ENCODE data around the gene SLC12A5. TPM values are rescaled to one million over a fixed set of nuclear protein-coding genes. Genes with fewer than 3 reads are reported as not detected.

SLC12A5 gene
- total RNA-seq, 1 donor from 2014 or later: 2.1 TPM

DNA sequence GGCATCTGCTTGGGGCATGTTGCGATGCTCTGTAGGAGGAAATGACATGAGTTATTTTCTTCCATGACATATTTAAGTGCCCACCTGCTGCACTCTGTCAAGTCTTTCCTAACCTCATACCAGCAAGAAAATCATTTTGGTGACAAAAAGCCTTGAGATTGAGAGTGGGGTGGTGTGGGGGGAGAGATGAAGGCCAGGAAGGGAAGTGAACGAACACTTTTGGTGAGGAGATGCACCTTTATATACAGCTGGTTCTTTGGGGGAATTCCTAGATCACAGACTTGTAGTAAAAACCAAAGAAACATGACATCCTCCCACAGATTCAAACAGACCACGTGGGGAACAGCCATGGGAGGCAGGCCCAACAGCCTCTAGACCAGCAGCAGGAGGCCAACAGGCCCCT, 34.6 kb downstream of the SLC12A5 start:
- no peak for TF ChIP-seq CTCF (IDR thresholded peaks at IDR 0.05)
- peaks cover 16% of the 10 kb centered on the region for H3K4me1 Mint-ChIP-seq (ENCODE audit: low read depth)
- no peak overlapping the region for H3K27ac Mint-ChIP-seq (ENCODE audit: unreplicated experiment)
- H3K27me3 Mint-ChIP-seq (ENCODE audit: low read depth): no peaks in the 10 kb centered on the region
- H3K4me3 Mint-ChIP-seq (ENCODE audit: unreplicated experiment): no peak overlapping the region
- peaks cover 66% of the 10 kb centered on the region for H3K36me3 Mint-ChIP-seq (ENCODE audit: low read depth)
- no peak for DNase-seq (ENCODE audit: low spot score)
- no peaks in the 10 kb centered on the region for H3K9me3 Mint-ChIP-seq (ENCODE audit: low read depth)

DNA sequence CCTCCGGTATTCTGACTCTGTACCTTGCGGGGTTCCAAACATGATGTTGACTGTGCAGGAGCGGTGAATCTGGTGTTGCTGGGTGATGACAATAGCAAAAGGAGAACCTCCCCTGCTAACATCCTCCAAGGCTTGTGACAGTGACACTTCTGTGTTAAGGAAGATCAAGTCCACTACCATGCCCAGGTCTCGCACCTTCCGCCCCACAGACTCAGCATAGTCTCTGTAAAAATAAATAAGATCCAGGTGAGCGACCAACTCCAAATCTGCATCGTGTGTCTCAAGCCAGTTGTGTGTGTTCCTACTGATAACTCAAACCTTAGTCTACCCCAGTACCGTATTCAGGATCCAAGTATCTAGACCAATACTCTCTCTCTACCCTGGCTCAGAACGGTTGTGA, 36.0 kb downstream of the SLC12A5 start:
- H3K27ac Mint-ChIP-seq (ENCODE audit: unreplicated experiment): no peak overlapping the region
- TF ChIP-seq CTCF (IDR thresholded peaks at IDR 0.05): no peak
- DNase-seq (ENCODE audit: low spot score): no peak
- H3K9me3 Mint-ChIP-seq (ENCODE audit: low read depth): no peaks in the 10 kb centered on the region
- no peaks in the 10 kb centered on the region for H3K27me3 Mint-ChIP-seq (ENCODE audit: low read depth)
- H3K36me3 Mint-ChIP-seq (ENCODE audit: low read depth): peaks cover 73% of the 10 kb centered on the region
- H3K4me3 Mint-ChIP-seq (ENCODE audit: unreplicated experiment): no peak overlapping the region
- H3K4me1 Mint-ChIP-seq (ENCODE audit: low read depth): peaks cover 11% of the 10 kb centered on the region

GRCh38 chr20:46065691-46066090, 36.7 kb downstream of the SLC12A5 start:
- H3K4me1 Mint-ChIP-seq (ENCODE audit: low read depth): peaks cover 8% of the 10 kb centered on the region
- H3K36me3 Mint-ChIP-seq (ENCODE audit: low read depth): peaks cover 66% of the 10 kb centered on the region
- no peaks in the 10 kb centered on the region for H3K27me3 Mint-ChIP-seq (ENCODE audit: low read depth)
- no peak for TF ChIP-seq CTCF (IDR thresholded peaks at IDR 0.05)
- DNase-seq (ENCODE audit: low spot score): no peak
- no peak overlapping the region for H3K4me3 Mint-ChIP-seq (ENCODE audit: unreplicated experiment)
- no peaks in the 10 kb centered on the region for H3K9me3 Mint-ChIP-seq (ENCODE audit: low read depth)
- no peak overlapping the region for H3K27ac Mint-ChIP-seq (ENCODE audit: unreplicated experiment)

DNA sequence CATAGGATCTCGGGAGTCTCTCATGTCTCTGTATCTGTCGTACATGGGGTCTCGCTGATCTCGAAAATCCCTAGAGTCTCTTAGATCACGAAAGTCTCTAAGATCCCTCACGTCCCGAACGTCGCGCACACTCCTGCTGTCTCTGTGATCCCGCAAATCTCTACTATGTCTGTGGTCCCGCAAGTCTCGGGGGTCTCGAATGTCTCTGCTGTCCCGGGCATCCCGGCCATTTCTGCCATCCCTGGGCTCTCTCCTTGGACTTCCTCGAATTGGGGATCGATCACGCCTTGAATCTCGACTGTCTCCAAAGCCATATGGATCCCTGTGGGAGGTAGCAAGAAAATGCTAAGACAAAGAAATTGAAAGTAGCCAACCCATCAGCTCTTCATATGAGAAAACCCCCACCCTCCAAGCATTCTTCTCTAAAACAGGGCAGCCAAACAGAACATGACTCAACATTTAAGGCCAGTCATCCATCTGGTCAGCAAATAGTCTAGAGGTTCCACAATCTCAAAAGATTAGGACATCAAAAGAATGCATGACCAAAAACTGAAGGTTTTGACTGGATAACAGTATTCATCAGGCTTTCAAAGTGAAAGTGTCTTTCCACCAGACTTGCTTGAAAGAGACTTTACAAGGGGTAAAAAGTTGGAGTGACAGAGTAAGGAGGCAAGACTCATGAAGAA, 41.3 kb downstream of the SLC12A5 start:
- H3K9me3 Mint-ChIP-seq (ENCODE audit: low read depth): no peaks in the 10 kb centered on the region
- no peak overlapping the region for H3K4me3 Mint-ChIP-seq (ENCODE audit: unreplicated experiment)
- H3K36me3 Mint-ChIP-seq (ENCODE audit: low read depth): peaks cover 29% of the 10 kb centered on the region
- TF ChIP-seq CTCF (IDR thresholded peaks at IDR 0.05): no peak
- no peaks in the 10 kb centered on the region for H3K4me1 Mint-ChIP-seq (ENCODE audit: low read depth)
- no peak overlapping the region for H3K27ac Mint-ChIP-seq (ENCODE audit: unreplicated experiment)
- no peak for DNase-seq (ENCODE audit: low spot score)
- H3K27me3 Mint-ChIP-seq (ENCODE audit: low read depth): no peaks in the 10 kb centered on the region

DNA sequence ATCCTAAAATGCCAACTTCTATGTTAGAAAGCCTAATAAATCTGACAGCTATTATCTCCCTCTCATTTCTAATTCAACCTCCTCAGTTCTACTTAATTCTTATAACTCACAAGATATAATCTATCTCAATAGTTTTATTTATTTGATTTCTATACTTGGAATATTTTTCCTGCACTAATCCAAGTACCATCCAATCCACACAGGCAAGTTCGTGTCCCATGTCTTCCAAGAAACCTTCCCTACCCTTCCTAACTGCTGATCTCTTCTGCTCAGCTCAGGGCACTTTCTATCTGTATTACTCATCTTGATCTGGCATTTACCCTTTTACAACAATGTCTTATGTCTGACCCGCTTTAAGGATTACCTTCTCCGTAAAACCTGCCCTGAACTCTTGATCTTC, 42.6 kb downstream of the SLC12A5 start:
- TF ChIP-seq CTCF (IDR thresholded peaks at IDR 0.05): no peak
- Mint-ChIP-seq H3K4me1 (ENCODE audit: low read depth) (no peaks in the 10 kb centered on the region), H3K36me3 (ENCODE audit: low read depth) (peaks cover 26% of the 10 kb centered on the region), H3K27me3 (ENCODE audit: low read depth) (no peaks in the 10 kb centered on the region), H3K9me3 (ENCODE audit: low read depth) (no peaks in the 10 kb centered on the region), H3K27ac (ENCODE audit: unreplicated experiment) (no peak overlapping the region), H3K4me3 (ENCODE audit: unreplicated experiment) (no peak overlapping the region)
- no peak for DNase-seq (ENCODE audit: low spot score)

Measured in chondrocyte (in vitro differentiated cells).